ENCODE results near the gene SLC7A5. TPM values are rescaled to one million over a fixed set of nuclear protein-coding genes. Genes with fewer than 3 reads are reported as not detected.

Gene SLC7A5
- total and polyA plus RNA-seq, 2 of the 4 experiments (the other 2 are of a cell fraction), result 11.3 to 101 TPM

Small RNAs within 50 kb of the gene (microRNA-seq; reads per million reads assigned to microRNA genes)
- gene MIR6775 (ENCODE audit: insufficient read depth in 1 of 2, insufficient read length in 1 of 2, unreplicated experiment in 1 of 2), result 0 reads per million in 2 experiments

Small RNAs within 50 kb of the gene (small RNA-seq; reads per million reads assigned to genes)
- gene MIR6775, result 0 to 0.42 (median 0) reads per million in 5 experiments

Other genes with a start within 250 kb of the SLC7A5 start
- gene KLHDC4, start 103.5 kb downstream of the SLC7A5 start, total RNA-seq (2012; rRNA removed), result 13.6 and 16.1 TPM in 2 replicates
- 19.0 and 22.9 TPM in 2 replicates for gene KLHDC4, start 103.5 kb downstream of the SLC7A5 start, polyA plus RNA-seq (2012; rRNA removed)
- gene CA5A, start 67.0 kb upstream of the SLC7A5 start, total RNA-seq (2012; rRNA removed), result not detected in 2 replicates
- not detected in 2 replicates for gene CA5A, start 67.0 kb upstream of the SLC7A5 start, polyA plus RNA-seq (2012; rRNA removed)
- gene BANP, start 81.9 kb upstream of the SLC7A5 start, total RNA-seq (2012; rRNA removed), result 16.9 and 17.4 TPM in 2 replicates
- gene BANP, start 81.9 kb upstream of the SLC7A5 start, polyA plus RNA-seq (2012; rRNA removed), result 17.9 and 21.1 TPM in 2 replicates